HG02798 (cell line): Measurements from ENCODE around the gene COG7.
A peak's percentile ranks its signal among the peaks of the same experiment; 100 is the strongest.
"Not testable (repeated sequence)": the region's sequence is repeated elsewhere in the genome, so short reads cannot be mapped to it uniquely, and the experiment has no call there.

ENCODE experiments used
- ATAC-seq: cut with Tn5 transposase; IDR thresholded peaks from one replicate; pipeline ENCODE4 v1.9.1; 2021; ENCODE audit warnings: mild to moderate bottlenecking; ENCODE audit not compliant: unreplicated experiment, poor library complexity

Gene COG7

DNA sequence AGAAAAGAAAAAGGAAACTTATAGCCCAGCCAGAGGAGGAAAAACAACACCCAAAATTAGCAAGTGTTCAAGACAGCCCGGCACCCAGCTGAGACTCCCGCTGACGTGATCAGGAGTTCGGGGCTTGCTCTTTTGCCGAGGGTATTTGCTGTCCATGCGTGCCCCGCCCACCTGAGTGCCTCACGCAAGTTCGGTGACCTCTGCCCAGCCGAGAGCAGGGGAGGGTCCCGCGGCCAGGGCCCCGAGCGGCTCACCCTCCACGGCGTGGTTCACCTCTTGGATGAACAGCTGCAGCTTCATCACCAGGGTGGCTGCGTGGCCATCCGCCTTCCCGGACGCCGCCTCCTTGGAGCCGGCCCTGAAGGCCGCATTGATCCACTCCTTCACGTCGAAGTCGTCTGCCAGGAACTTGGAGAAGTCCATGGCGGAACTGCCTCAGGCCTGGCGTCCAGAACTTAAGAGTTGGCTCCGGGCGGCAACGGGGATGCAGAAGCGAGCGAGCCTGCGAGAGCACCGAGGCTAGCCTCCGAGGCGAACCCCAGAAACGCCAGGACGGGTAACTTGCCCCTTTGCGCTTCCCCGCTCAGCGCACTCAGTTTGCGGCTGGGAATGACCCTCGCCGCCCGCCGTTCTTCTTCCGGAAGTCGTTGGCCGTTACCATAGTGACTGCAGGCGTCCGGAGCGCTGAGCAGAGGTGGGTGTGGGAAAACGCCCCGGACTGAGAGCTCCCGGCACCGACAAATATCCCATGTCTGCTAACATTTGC, at the start of gene COG7:
Gene COG7, minus strand, starts transcription at position 618 of the 766 bp plus-strand sequence. Its CDS starts 195 bp downstream, at position 423.
- peak; percentile 91 for ATAC-seq

- no peak for ATAC-seq
These were observed 49.5 kb upstream of the COG7 start for GRCh38 chr16:23502466-23502865.

DNA sequence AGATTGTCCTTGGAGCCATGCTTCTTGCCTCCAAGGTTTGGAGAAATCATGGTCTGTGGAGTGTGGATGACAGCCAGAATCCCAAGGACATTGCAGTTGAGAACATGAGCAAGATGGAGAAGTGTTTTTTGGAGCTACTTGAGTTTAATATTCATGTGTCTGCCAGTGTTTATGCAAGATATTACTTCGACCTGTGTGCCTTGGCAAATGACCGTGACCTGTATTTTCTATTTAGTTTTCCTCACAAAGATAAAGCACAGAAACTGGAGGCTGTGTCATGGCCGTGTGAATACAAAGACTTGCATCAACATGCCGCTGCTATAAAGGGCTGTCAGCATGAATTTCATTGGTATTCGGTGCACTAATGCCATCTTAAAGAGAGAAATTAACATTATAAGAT, 48.3 kb upstream of the COG7 start:
- no peak for ATAC-seq

GRCh38 chr16:23500862-23501225, 47.9 kb upstream of the COG7 start:
- ATAC-seq, result no peak

- ATAC-seq, result no peak
These were observed 47.3 kb upstream of the COG7 start for GRCh38 chr16:23500212-23500861.

DNA sequence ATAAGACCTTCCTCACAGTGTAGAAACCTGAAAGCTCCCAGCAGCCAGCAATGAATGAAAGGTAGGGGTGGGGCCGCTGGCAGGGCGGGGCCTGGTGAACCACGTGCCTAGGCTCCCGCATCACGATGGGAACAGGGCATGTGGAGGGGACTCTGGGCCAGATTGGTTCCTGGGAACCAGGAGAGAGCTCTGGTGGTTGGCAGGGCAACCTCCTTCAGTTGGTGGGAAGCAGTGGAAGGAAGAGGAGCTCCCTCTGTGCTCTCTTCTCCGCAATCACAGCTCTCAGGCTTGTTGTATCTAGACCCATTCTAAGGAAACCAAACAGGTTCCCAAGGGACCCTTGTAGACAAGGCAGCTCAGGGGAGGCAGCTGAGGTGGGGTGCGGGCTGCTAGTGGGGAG, 46.8 kb upstream of the COG7 start:
- no peak for ATAC-seq

GRCh38 chr16:23498863-23499262, 45.9 kb upstream of the COG7 start:
- no peak for ATAC-seq

GRCh38 chr16:23497543-23497868, 44.5 kb upstream of the COG7 start:
- ATAC-seq, result no peak

DNA sequence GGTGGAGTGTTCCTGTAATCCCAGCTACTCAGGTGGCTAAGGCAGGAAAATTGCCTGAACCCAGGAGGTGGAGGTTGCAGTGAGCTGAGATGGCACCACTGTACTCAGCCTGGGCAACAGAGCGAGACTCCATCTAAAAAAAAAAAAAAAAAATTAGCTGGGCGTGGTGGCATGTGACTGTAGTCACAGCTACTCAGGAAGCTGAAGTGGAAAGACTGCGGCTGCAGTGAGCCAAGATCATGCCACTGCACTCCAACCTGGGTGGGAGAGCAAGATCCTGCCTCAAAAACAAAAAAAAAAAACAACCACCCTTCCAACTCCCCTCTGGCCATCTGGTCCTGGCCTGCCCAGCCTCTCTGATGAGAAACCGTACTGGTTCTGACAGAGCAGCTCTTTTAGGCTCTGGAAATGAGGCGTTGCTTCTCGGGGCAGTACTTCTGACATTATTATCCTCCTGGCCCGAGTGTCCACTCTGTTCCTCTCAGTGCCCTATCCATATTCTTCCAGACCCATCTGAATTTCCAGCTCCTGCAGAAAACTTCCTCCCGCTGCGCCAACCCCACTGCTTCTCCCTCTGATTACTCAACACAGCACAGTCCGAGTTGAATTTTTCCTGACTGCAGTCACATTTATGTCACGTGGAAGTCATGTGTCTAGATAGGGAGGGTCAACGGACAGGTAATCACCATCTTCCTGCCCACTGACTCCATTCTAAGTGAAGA, 44.0 kb upstream of the COG7 start:
- no peak for ATAC-seq

- no peak for ATAC-seq
These were observed 42.7 kb upstream of the COG7 start for GRCh38 chr16:23495671-23496070.

GRCh38 chr16:23494188-23494587, 41.2 kb upstream of the COG7 start:
- ATAC-seq, result no peak

GRCh38 chr16:23491490-23492391, 38.8 kb upstream of the COG7 start:
- no peak for ATAC-seq

GRCh38 chr16:23486480-23486879, 33.5 kb upstream of the COG7 start:
- no peak for ATAC-seq

GRCh38 chr16:23485841-23486240, 32.9 kb upstream of the COG7 start:
- ATAC-seq, result no peak

- ATAC-seq, result no peak
These were observed 32.2 kb upstream of the COG7 start for GRCh38 chr16:23485257-23485614.

- no peak for ATAC-seq
These were observed 31.7 kb upstream of the COG7 start for GRCh38 chr16:23484510-23485256.

- not testable (repeated sequence) for ATAC-seq
These were observed 30.5 kb upstream of the COG7 start for GRCh38 chr16:23483492-23483891.

GRCh38 chr16:23482778-23483177, 29.8 kb upstream of the COG7 start:
- peak; percentile 94 for ATAC-seq

DNA sequence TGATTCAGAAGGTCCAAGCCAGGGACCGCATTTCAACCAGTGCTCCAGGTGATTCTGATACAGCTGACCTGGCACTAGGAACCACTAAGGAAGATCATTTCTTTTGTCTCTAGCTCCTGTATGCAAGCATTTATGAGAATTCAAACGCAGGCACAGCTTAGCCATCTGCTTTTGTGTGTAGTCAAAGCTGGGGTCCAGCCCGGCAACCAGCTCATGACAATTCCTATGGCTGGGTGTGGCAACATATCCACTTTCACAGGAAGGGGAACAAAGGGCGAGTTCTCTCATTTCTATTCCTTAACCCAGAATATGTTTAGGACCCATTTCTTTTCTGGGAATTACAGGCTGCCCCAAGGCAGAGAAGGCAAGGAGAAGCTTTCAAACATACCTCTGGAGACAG, 27.3 kb upstream of the COG7 start:
- no peak for ATAC-seq

DNA sequence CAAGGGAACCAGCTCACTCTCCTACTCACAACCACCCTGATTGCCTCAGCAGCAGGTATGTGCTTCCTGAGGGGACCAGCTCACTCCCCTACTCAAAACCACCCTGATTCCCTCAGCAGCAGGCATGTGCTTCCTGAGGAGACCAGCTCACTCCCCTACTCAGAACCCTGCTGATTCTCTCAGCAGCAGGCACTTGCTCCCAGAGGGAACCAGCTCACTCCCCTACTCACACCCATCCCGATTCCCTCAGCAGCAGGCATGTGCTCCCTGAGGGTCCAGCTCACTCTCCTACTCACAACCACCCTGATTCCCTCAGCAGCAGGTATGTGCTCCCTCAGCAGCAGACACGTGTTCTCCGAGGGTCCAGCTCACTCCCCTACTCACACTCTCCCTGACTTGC, 26.1 kb upstream of the COG7 start:
- ATAC-seq, result no peak
